K562 (cell line): ENCODE results near the gene MTFR2. TPM values are rescaled to one million over a fixed set of nuclear protein-coding genes. Genes with fewer than 3 reads are reported as not detected.

Source experiments
- BHLHE40 ChIP-seq: IDR thresholded peaks from 2 replicates; pipeline ENCODE4 v1.6.1; 2011; ENCODE audit warnings: low read length, improper control_type of control experiment
- BRD9 ChIP-seq: fragments of 450-650 bp; IDR thresholded peaks from 2 replicates; pipeline ENCODE4 v1.6.1; 2018; ENCODE audit warnings: low read depth; ENCODE audit not compliant: partially characterized antibody
- CBX2 ChIP-seq: fragments of 200-600 bp; sonication (generic); IDR thresholded peaks from one replicate; pipeline ENCODE4 v1.6.1; 2012; ENCODE audit warnings: mild to moderate bottlenecking, low read length, inconsistent platforms; ENCODE audit not compliant: insufficient read depth, poor library complexity, severe bottlenecking
- EP400 ChIP-seq: fragments of 450-650 bp; IDR thresholded peaks from 2 replicates; pipeline ENCODE4 v1.6.1; 2017; ENCODE audit warnings: antibody characterized with exemption, mild to moderate bottlenecking, moderate library complexity
- FOS ChIP-seq: IDR thresholded peaks from 3 replicates; pipeline ENCODE4 v1.6.1; 2011; ENCODE audit not compliant: insufficient read length; ENCODE audit errors: extremely low read depth
- FOXK1 ChIP-seq: sonication (generic); formaldehyde crosslinking; IDR thresholded peaks from 2 replicates; pipeline ENCODE4 v1.8.0; 2022; ENCODE audit warnings: missing genetic modification reagents, mild to moderate bottlenecking, borderline replicate concordance
- GABPB2 ChIP-seq: fragments of 250-450 bp; sonication (Bioruptor Pico); conservative IDR thresholded peaks from 2 replicates; pipeline ENCODE4 v1.5.1; 2021; ENCODE audit warnings: mild to moderate bottlenecking
- ILK ChIP-seq: fragments of 450-650 bp; IDR thresholded peaks from 2 replicates; pipeline ENCODE4 v1.6.1; 2016; ENCODE audit warnings: missing genetic modification characterization, low read depth, mild to moderate bottlenecking, missing compliant biosample characterization, moderate library complexity, borderline replicate concordance
- IRF2 ChIP-seq: sonication (generic); formaldehyde crosslinking; IDR thresholded peaks from 2 replicates; pipeline ENCODE4 v1.8.1; 2022; ENCODE audit warnings: mild to moderate bottlenecking, missing genetic modification reagents
- JUNB ChIP-seq: fragments of 450-650 bp; formaldehyde crosslinking; conservative IDR thresholded peaks from 2 replicates; pipeline ENCODE4 v1.4.0; 2020; ENCODE audit warnings: mild to moderate bottlenecking
- KDM1A ChIP-seq, 2 experiments: fragments of 450-650 bp; IDR thresholded peaks; 2 replicates each; pipeline ENCODE4 v1.6.1; 2016; ENCODE audit warnings: mild to moderate bottlenecking in 2 of 2
- LARP7 ChIP-seq: fragments of 450-650 bp; IDR thresholded peaks from 2 replicates; pipeline ENCODE4 v1.6.1; 2016
- MBD2 ChIP-seq: sonication (generic); IDR thresholded peaks from 2 replicates; pipeline ENCODE4 v1.6.1; 2016; ENCODE audit warnings: low read depth, borderline replicate concordance
- MCM3 ChIP-seq: fragments of 450-650 bp; IDR thresholded peaks from 2 replicates; pipeline ENCODE4 v1.6.1; 2016
- MCM5 ChIP-seq: fragments of 450-650 bp; IDR thresholded peaks from 2 replicates; pipeline ENCODE4 v1.6.1; 2016; ENCODE audit warnings: low read depth
- MEF2D ChIP-seq: conservative IDR thresholded peaks from 2 replicates; pipeline ENCODE4 v1.6.1; 2016; ENCODE audit warnings: low read depth, missing genetic modification characterization, missing compliant biosample characterization
- MTF1 ChIP-seq: fragments of 250-450 bp; sonication (Bioruptor Pico); IDR thresholded peaks from 2 replicates; pipeline ENCODE4 v1.9.0; 2021; ENCODE audit warnings: moderate library complexity, mild to moderate bottlenecking, inconsistent platforms, borderline replicate concordance
- NFE2L1 ChIP-seq: fragments of 450-650 bp; IDR thresholded peaks from 2 replicates; pipeline ENCODE4 v1.6.1; 2016; ENCODE audit warnings: missing genetic modification characterization, low read depth, mild to moderate bottlenecking, missing compliant biosample characterization, moderate library complexity, borderline replicate concordance
- PCBP2 ChIP-seq: fragments of 200-400 bp; formaldehyde crosslinking; IDR thresholded peaks from 2 replicates; pipeline ENCODE4 v1.6.1; 2018; ENCODE audit warnings: low read length, low read depth, mild to moderate bottlenecking, moderate library complexity; ENCODE audit not compliant: poor library complexity, severe bottlenecking
- POLR2AphosphoS2 ChIP-seq: IDR thresholded peaks from 2 replicates; pipeline ENCODE4 v1.6.1; 2012; ENCODE audit warnings: low read length, improper control_type of control experiment
- SETDB1 ChIP-seq: IDR thresholded peaks from one replicate; pipeline ENCODE4 v1.6.1; 2012; ENCODE audit warnings: low read length, control low read depth, inconsistent platforms
- SMARCC2 ChIP-seq: fragments of 450-650 bp; IDR thresholded peaks from 2 replicates; pipeline ENCODE4 v1.6.1; 2017; ENCODE audit warnings: antibody characterized with exemption, moderate library complexity, mild to moderate bottlenecking, low read depth
- SRSF3 ChIP-seq: fragments of 200-400 bp; formaldehyde crosslinking; IDR thresholded peaks from 2 replicates; pipeline ENCODE4 v1.6.1; 2016; ENCODE audit warnings: mild to moderate bottlenecking, low read length, moderate library complexity; ENCODE audit not compliant: insufficient read depth
- TBL1XR1 ChIP-seq, 2 experiments: IDR thresholded peaks; 2 replicates each; pipeline ENCODE4 v1.6.1; 2012; ENCODE audit warnings: improper control_type of control experiment in 2 of 2, low read length in 2 of 2, mild to moderate bottlenecking in 1 of 2
- ZNF121 ChIP-seq: sonication (generic); formaldehyde crosslinking; conservative IDR thresholded peaks from 2 replicates; pipeline ENCODE4 v1.8.0; 2022; ENCODE audit warnings: missing genetic modification reagents
- ZNF253 ChIP-seq: fragments of 250-450 bp; sonication (Bioruptor Pico); conservative IDR thresholded peaks from 2 replicates; pipeline ENCODE4 v1.6.1; 2021; ENCODE audit warnings: mild to moderate bottlenecking
- ZNF695 ChIP-seq: fragments of 450-650 bp; formaldehyde crosslinking; IDR thresholded peaks from 2 replicates; pipeline ENCODE4 v1.4.0; 2020; ENCODE audit warnings: mild to moderate bottlenecking, moderate library complexity
- ZSCAN32 ChIP-seq: fragments of 450-650 bp; formaldehyde crosslinking; IDR thresholded peaks from 2 replicates; pipeline ENCODE4 v1.4.0; 2020; ENCODE audit warnings: mild to moderate bottlenecking, moderate library complexity
- ZZZ3 ChIP-seq: fragments of 450-650 bp; IDR thresholded peaks from 2 replicates; pipeline ENCODE4 v1.6.1; 2016; ENCODE audit warnings: antibody characterized with exemption, mild to moderate bottlenecking, moderate library complexity
- polyA plus RNA-seq, 8 experiments: library from polyadenylated mRNA; depleted of rRNA in 4 of 8; stranded (reverse) in 5 of 8; unstranded in 3 of 8; fragments of >200 nt; fragmentation: Nextera tagmentation in 2 of 8; fragmentation: Illumina TruSeq in 1 of 8; extraction: Ambion mirVana in 2 of 8; extraction: Trizol in 1 of 8; gene quantifications; 2 replicates each; pipeline versions ENCODE4 v1.2.1 to v1.2.3, GENCODE V29; 2011 to 2014; ENCODE audit warnings: inconsistent platforms in 1 of 8, missing spikeins in 1 of 8
- total RNA-seq, 7 experiments: library from RNA; depleted of rRNA in 6 of 7; stranded (reverse); fragments of >200 nt in 6 of 7; fragmentation: Illumina TruSeq in 2 of 7; extraction: Trizol in 2 of 7; gene quantifications; 2 replicates each; pipeline versions ENCODE4 v1.2.1 to v1.2.3, GENCODE V29; 2011 to 2021; ENCODE audit warnings: low replicate concordance in 1 of 7
- TF ChIP-seq, protein P1 (sequence below): sonication (generic); formaldehyde crosslinking; IDR thresholded peaks from 2 replicates; pipeline ENCODE4 v1.5.0; 2020; ENCODE audit warnings: missing genetic modification reagents
- TF ChIP-seq, protein P2 (sequence below): fragments of 450-650 bp; formaldehyde crosslinking; IDR thresholded peaks from 2 replicates; pipeline ENCODE4 v1.4.0; 2022; ENCODE audit warnings: mild to moderate bottlenecking, moderate library complexity

Gene MTFR2
- total and polyA plus RNA-seq, 9 of the 15 experiments (the other 6 are each of a cell fraction or from before 2014, with no cell fraction given) = 10.1 to 63.3 (median 45.9) TPM

- TF ChIP-seq CBX2 = no peak
- TF ChIP-seq JUNB (CRISPR knock-in tag) = no peak
- TF ChIP-seq ZNF695 (CRISPR knock-in tag) = no peak
- no peak for TF ChIP-seq MCM3
- 0 out of 4 replicates have a peak, but pooled peaks of 1 of the 2 experiments have one; percentile 21 for TF ChIP-seq TBL1XR1 (IDR thresholded peaks at IDR 0.05; ENCODE audit: low read length in 2 of 2)
- no peak for TF ChIP-seq ZZZ3
- no peak for TF ChIP-seq ZNF121 (CRISPR knock-in tag)
- peak; percentile 15 for TF ChIP-seq BRD9
- peak; percentile 75; the same call in 1 of the 2 replicates for TF ChIP-seq LARP7
- no peak for TF ChIP-seq MCM5
- TF ChIP-seq, protein P1, sequence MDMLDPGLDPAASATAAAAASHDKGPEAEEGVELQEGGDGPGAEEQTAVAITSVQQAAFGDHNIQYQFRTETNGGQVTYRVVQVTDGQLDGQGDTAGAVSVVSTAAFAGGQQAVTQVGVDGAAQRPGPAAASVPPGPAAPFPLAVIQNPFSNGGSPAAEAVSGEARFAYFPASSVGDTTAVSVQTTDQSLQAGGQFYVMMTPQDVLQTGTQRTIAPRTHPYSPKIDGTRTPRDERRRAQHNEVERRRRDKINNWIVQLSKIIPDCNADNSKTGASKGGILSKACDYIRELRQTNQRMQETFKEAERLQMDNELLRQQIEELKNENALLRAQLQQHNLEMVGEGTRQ = no peak
- TF ChIP-seq KDM1A (IDR thresholded peaks at IDR 0.05) = no peak
- TF ChIP-seq SETDB1 = no peak
- TF ChIP-seq POLR2AphosphoS2 = no peak
- peak; percentile 31; the same call in 1 of the 2 replicates for TF ChIP-seq BHLHE40
- TF ChIP-seq PCBP2 = no peak
- no peak for TF ChIP-seq MEF2D (tag)
- no peak for TF ChIP-seq SMARCC2
- TF ChIP-seq MBD2 = 0 out of 2 replicates have a peak, but pooled peaks have one; percentile 16
- no peak for TF ChIP-seq GABPB2 (CRISPR knock-in tag)
- TF ChIP-seq ZNF253 (CRISPR knock-in tag) = no peak
- TF ChIP-seq FOXK1 (CRISPR knock-in tag) = 0 out of 2 replicates have a peak, but pooled peaks have one; percentile 49
- no peak for TF ChIP-seq ZSCAN32 (CRISPR knock-in tag)
- no peak for TF ChIP-seq ILK
- no peak for TF ChIP-seq IRF2 (CRISPR knock-in tag)
- TF ChIP-seq MTF1 (CRISPR knock-in tag) = no peak
- TF ChIP-seq SRSF3 = no peak
- TF ChIP-seq EP400 = no peak
- no peak for TF ChIP-seq FOS
- TF ChIP-seq NFE2L1 (tag) = no peak
- TF ChIP-seq, protein P2, sequence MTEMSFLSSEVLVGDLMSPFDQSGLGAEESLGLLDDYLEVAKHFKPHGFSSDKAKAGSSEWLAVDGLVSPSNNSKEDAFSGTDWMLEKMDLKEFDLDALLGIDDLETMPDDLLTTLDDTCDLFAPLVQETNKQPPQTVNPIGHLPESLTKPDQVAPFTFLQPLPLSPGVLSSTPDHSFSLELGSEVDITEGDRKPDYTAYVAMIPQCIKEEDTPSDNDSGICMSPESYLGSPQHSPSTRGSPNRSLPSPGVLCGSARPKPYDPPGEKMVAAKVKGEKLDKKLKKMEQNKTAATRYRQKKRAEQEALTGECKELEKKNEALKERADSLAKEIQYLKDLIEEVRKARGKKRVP = no peak
Observed at GRCh38 chr6:136288566-136289326, 38.6 kb upstream of the MTFR2 start (continued).
